H1 (cell line): ENCODE results near the gene MMP8. TPM values are rescaled to one million over a fixed set of nuclear protein-coding genes. Genes with fewer than 3 reads are reported as not detected.

Source experiments
- CTCF ChIA-PET: fragments of 300-600 bp; sonication (Branson Sonifier 250); formaldehyde crosslinking; loops from one replicate; lab custom pipeline; 2021; ENCODE audit not compliant: partially characterized antibody; lab: Charles Lee
- POLR2A ChIA-PET: fragments of 300-600 bp; sonication (Branson Sonifier 250); formaldehyde crosslinking; loops from one replicate; lab custom pipeline; 2021; ENCODE audit warnings: inconsistent platforms; ENCODE audit not compliant: partially characterized antibody; lab: Charles Lee
- DNase-seq, 2 experiments: peaks; one replicate each; pipeline versions ENCODE4 v3.0.0 to v3.0.0-alpha.2; 2010 to 2022; ENCODE audit warnings: low spot score in 2 of 2, low read depth in 1 of 2, mixed read lengths in 1 of 2
- FAIRE-seq: peaks from 2 replicates; lab custom pipeline; 2011; peaks lifted over from hg19 to GRCh38; lab: Jason Lieb, UNC
- H2AFZ ChIP-seq: 2 replicates; pipeline ENCODE4 v1.8.1; 2012; ENCODE audit warnings: low read length, inconsistent platforms
- H2AK5ac ChIP-seq: 2 replicates; pipeline ENCODE4 v1.6.1; 2013; ENCODE audit warnings: low read depth, low read length
- H2BK120ac ChIP-seq: replicated peaks from 2 replicates; pipeline ENCODE3; 2013; ENCODE audit warnings: low read depth, low read length, inconsistent platforms
- H2BK12ac ChIP-seq: 2 replicates; pipeline ENCODE4 v1.6.1; 2013; ENCODE audit warnings: low read depth, low read length
- H2BK15ac ChIP-seq: 2 replicates; pipeline ENCODE4 v1.6.1; 2013; ENCODE audit warnings: low read length
- H2BK20ac ChIP-seq: 2 replicates; pipeline ENCODE4 v1.6.1; 2013; ENCODE audit warnings: low read length
- H2BK5ac ChIP-seq: 2 replicates; pipeline ENCODE4 v1.6.1; 2013; ENCODE audit warnings: low read depth, low read length
- H3K14ac ChIP-seq: 2 replicates; pipeline ENCODE4 v1.6.1; 2013; ENCODE audit warnings: inconsistent platforms; ENCODE audit not compliant: insufficient read length
- H3K18ac ChIP-seq: 2 replicates; pipeline ENCODE4 v1.6.1; 2013; ENCODE audit warnings: low read length; ENCODE audit errors: extremely low read depth
- H3K23ac ChIP-seq: 2 replicates; pipeline ENCODE4 v1.6.1; 2013; ENCODE audit warnings: inconsistent platforms; ENCODE audit not compliant: insufficient read length
- H3K23me2 ChIP-seq: 2 replicates; pipeline ENCODE4 v1.6.1; 2013; ENCODE audit warnings: low read depth, low read length
- H3K27ac ChIP-seq: 2 replicates; pipeline ENCODE4 v1.6.1; 2011; ENCODE audit warnings: low read depth, low read length, inconsistent platforms
- H3K27me3 ChIP-seq, 4 experiments: replicated peaks in 1 of 4; 1 replicate in 1 of 4; 2 replicates in 3 of 4; pipeline versions ENCODE4 v1.6.1 to v1.8.1; 2011 to 2013; ENCODE audit warnings: low read length in 3 of 4, mild to moderate bottlenecking in 3 of 4, inconsistent platforms in 2 of 4, mixed read lengths in 2 of 4, moderate library complexity in 1 of 4; ENCODE audit not compliant: control insufficient read depth in 3 of 4, insufficient read depth in 3 of 4; ENCODE audit errors: extremely low read depth in 1 of 4
- H3K36me3 ChIP-seq, 4 experiments: 2 replicates each; pipeline versions ENCODE4 v1.6.1 to v1.8.1; 2011 to 2013; ENCODE audit warnings: mild to moderate bottlenecking in 4 of 4, low read length in 3 of 4, moderate library complexity in 2 of 4, control low read depth in 1 of 4, inconsistent platforms in 1 of 4; ENCODE audit not compliant: insufficient read depth in 4 of 4, control insufficient read depth in 2 of 4
- H3K4ac ChIP-seq: replicated peaks from 2 replicates; pipeline ENCODE3; 2013; ENCODE audit warnings: low read length, low read depth, mixed read lengths, inconsistent platforms; ENCODE audit not compliant: insufficient read length
- H3K4me1 ChIP-seq, 4 experiments: replicated peaks in 1 of 4; 1 replicate in 1 of 4; 2 replicates in 3 of 4; pipeline versions ENCODE4 v1.6.1 to v1.8.1; 2011 to 2013; ENCODE audit warnings: low read length in 3 of 4, inconsistent platforms in 2 of 4, mixed read lengths in 1 of 4; ENCODE audit not compliant: insufficient read depth in 4 of 4, control insufficient read depth in 3 of 4
- H3K4me2 ChIP-seq, 2 experiments: 2 replicates each; pipeline versions ENCODE4 v1.6.1 to v1.8.1; 2011 to 2013; ENCODE audit warnings: low read depth in 2 of 2, low read length in 2 of 2, control low read depth in 1 of 2, inconsistent platforms in 1 of 2, mild to moderate bottlenecking in 1 of 2; ENCODE audit not compliant: insufficient read depth in 1 of 2
- H3K4me3 ChIP-seq, 4 experiments: fragments of 200-600, 300-600 bp in 1 of 4; sonication (generic), shearing (Covaris generic), sonication (Bioruptor Twin) in 1 of 4; 2 replicates each; pipeline versions ENCODE4 v1.5.1 to v1.8.1; 2011 to 2016; ENCODE audit warnings: low read length in 4 of 4, low read depth in 3 of 4, control low read depth in 2 of 4, inconsistent platforms in 2 of 4, mild to moderate bottlenecking in 2 of 4, mixed read lengths in 1 of 4, moderate library complexity in 1 of 4; ENCODE audit not compliant: insufficient read depth in 2 of 4; ENCODE audit errors: extremely low read depth in 1 of 4
- H3K56ac ChIP-seq: replicated peaks from 2 replicates; pipeline ENCODE3; 2013; ENCODE audit warnings: low read depth, mild to moderate bottlenecking, mixed read lengths, low read length, inconsistent platforms; ENCODE audit not compliant: insufficient read length
- H3K79me1 ChIP-seq: 2 replicates; pipeline ENCODE4 v1.6.1; 2013; ENCODE audit warnings: low read depth, low read length, control low read depth
- H3K79me2 ChIP-seq, 2 experiments: 2 replicates each; pipeline versions ENCODE4 v1.6.1 to v1.8.1; 2012 to 2013; ENCODE audit warnings: low read length in 2 of 2, mild to moderate bottlenecking in 2 of 2, inconsistent platforms in 1 of 2; ENCODE audit not compliant: insufficient read depth in 2 of 2, control insufficient read depth in 1 of 2
- H3K9ac ChIP-seq, 4 experiments: replicated peaks in 1 of 4; 1 replicate in 1 of 4; 2 replicates in 3 of 4; pipeline versions ENCODE4 v1.6.1 to v1.8.1; 2011 to 2013; ENCODE audit warnings: low read depth in 3 of 4, low read length in 3 of 4, control low read depth in 2 of 4, mild to moderate bottlenecking in 2 of 4, moderate library complexity in 2 of 4, inconsistent platforms in 1 of 4; ENCODE audit errors: extremely low read depth in 1 of 4
- H3K9me3 ChIP-seq, 2 experiments: 2 replicates each; pipeline versions ENCODE4 v1.6.1 to v1.8.1; 2012 to 2013; ENCODE audit warnings: mild to moderate bottlenecking in 2 of 2, moderate library complexity in 2 of 2, control low read depth in 1 of 2, inconsistent platforms in 1 of 2, low read depth in 1 of 2, low read length in 1 of 2, mixed read lengths in 1 of 2; ENCODE audit not compliant: insufficient read depth in 2 of 2
- H4K20me1 ChIP-seq, 2 experiments: replicated peaks in 1 of 2; 2 replicates each; pipeline versions ENCODE3 to v1.8.1; 2011 to 2013; ENCODE audit warnings: inconsistent platforms in 2 of 2, low read length in 2 of 2, mild to moderate bottlenecking in 1 of 2; ENCODE audit not compliant: insufficient read depth in 2 of 2, control insufficient read depth in 1 of 2
- H4K5ac ChIP-seq: 2 replicates; pipeline ENCODE4 v1.6.1; 2013; ENCODE audit warnings: low read length, low read depth, mixed read lengths, inconsistent platforms; ENCODE audit not compliant: insufficient read length
- H4K8ac ChIP-seq: 2 replicates; pipeline ENCODE4 v1.8.0; 2013; ENCODE audit warnings: mild to moderate bottlenecking, moderate library complexity, low read length, inconsistent platforms; ENCODE audit not compliant: insufficient read depth; ENCODE audit errors: extremely low read depth
- H4K91ac ChIP-seq: replicated peaks from 2 replicates; pipeline ENCODE3; 2013; ENCODE audit warnings: low read length, mixed read lengths, inconsistent platforms; ENCODE audit not compliant: insufficient read length
- BCL11A ChIP-seq, 2 experiments: IDR thresholded peaks; one replicate each; pipeline ENCODE4 v1.6.1; 2011; ENCODE audit warnings: low read depth in 2 of 2, low read length in 2 of 2, mild to moderate bottlenecking in 2 of 2
- CEBPB ChIP-seq: IDR thresholded peaks from 2 replicates; pipeline ENCODE4 v1.6.1; 2012; ENCODE audit warnings: low read depth, low read length
- CHD2 ChIP-seq: IDR thresholded peaks from 2 replicates; pipeline ENCODE4 v1.6.1; 2012; ENCODE audit warnings: low read length, improper control_type of control experiment
- EZH2 ChIP-seq: fragments of 200-600 bp; sonication (generic); IDR thresholded peaks from 2 replicates; pipeline ENCODE4 v1.7.1; 2012; ENCODE audit warnings: low read depth, mild to moderate bottlenecking, moderate library complexity, low read length, inconsistent platforms; ENCODE audit not compliant: severe bottlenecking
- KDM1A ChIP-seq: fragments of 200-600, 300-600 bp; sonication (generic); IDR thresholded peaks from 2 replicates; pipeline ENCODE4 v1.7.1; 2016; ENCODE audit warnings: mild to moderate bottlenecking, low read length, borderline replicate concordance
- KDM4A ChIP-seq: IDR thresholded peaks from one replicate; pipeline ENCODE4 v1.7.1; 2012; ENCODE audit warnings: low read depth, mild to moderate bottlenecking, moderate library complexity, low read length, inconsistent platforms; ENCODE audit not compliant: severe bottlenecking
- MAX ChIP-seq: IDR thresholded peaks from 2 replicates; pipeline ENCODE4 v1.6.1; 2012; ENCODE audit warnings: inconsistent platforms
- RNF2 ChIP-seq: fragments of 200-900, 300-1000 bp; sonication (generic); IDR thresholded peaks from 2 replicates; pipeline ENCODE4 v1.7.1; 2016; ENCODE audit warnings: borderline replicate concordance, low read depth, mild to moderate bottlenecking, antibody characterized with exemption, low read length; ENCODE audit not compliant: poor library complexity, severe bottlenecking; ENCODE audit errors: missing control alignments
- SAP30 ChIP-seq: fragments of 300-600 bp; sonication (generic); IDR thresholded peaks from 2 replicates; pipeline ENCODE4 v1.7.1; 2012; ENCODE audit warnings: low read length, moderate library complexity, mild to moderate bottlenecking, inconsistent platforms; ENCODE audit not compliant: insufficient read depth, insufficient replicate concordance
- SP2 ChIP-seq: IDR thresholded peaks from 2 replicates; pipeline ENCODE4 v1.6.1; 2012; ENCODE audit warnings: mild to moderate bottlenecking, low read length, inconsistent platforms
- SP4 ChIP-seq: IDR thresholded peaks from 2 replicates; pipeline ENCODE4 v1.6.1; 2012; ENCODE audit warnings: low read length, inconsistent platforms
- WGBS, 2 experiments: shearing (Covaris generic) in 1 of 2; methylation state at CpG; one replicate each; pipeline versions ENCODE4 v1.1.6 to v1.1.7; 2013 to 2015; ENCODE audit warnings: low lambda C conversion rate in 2 of 2, mixed read lengths in 2 of 2, inconsistent platforms in 1 of 2, low coverage in 1 of 2, missing lambda C conversion rate in 1 of 2; ENCODE audit not compliant: insufficient replicate concordance in 2 of 2, insufficient coverage in 1 of 2, insufficient read length in 1 of 2; ENCODE audit errors: extremely low coverage in 1 of 2, missing lambda C conversion rate in 1 of 2; 5-methylcytosine and 5-hydroxymethylcytosine counted together
- polyA plus RNA-seq, 7 experiments: library from polyadenylated mRNA; depleted of rRNA in 3 of 7; stranded (reverse) in 5 of 7; unstranded in 2 of 7; fragments of >200 nt in 5 of 7; fragments of 200-250 nt in 2 of 7; gene quantifications; 1 replicate in 5 of 7; 2 replicates in 1 of 7; 4 replicates in 1 of 7; pipeline versions ENCODE4 v1.2.1 to v1.2.3, GENCODE V29; 2011 to 2013; ENCODE audit warnings: missing spikeins in 2 of 7, mixed read lengths in 2 of 7
- total RNA-seq: library from RNA; stranded (reverse); fragmentation: NEBNext Ultra II Directional; extraction: Animal tissue kit (Norgen Biotek cat#: 25700); gene quantifications from 2 replicates; pipeline ENCODE4 v1.2.1, GENCODE V29; 2021

MMP8 gene
- total and polyA plus RNA-seq, 2 of the 8 experiments (the other 6 are each of a cell fraction or from before 2014, with no cell fraction given): not detected

GRCh38 chr11:102703826-102704493 lies 20.8 kb downstream of the MMP8 start:
- 90% methylated on average over 3 of the region's 3 CpGs; no CpG with 5 or more reads in 1 of the 2 experiments for WGBS, 2 experiments
- Histone ChIP-seq H2BK5ac (no peak overlapping the region), H3K27me3 (peaks cover 0 to 1% (median 0%) of the 10 kb centered on the region in 4 experiments; a peak in 1 of 7 replicates), H3K36me3 (no peaks in the 10 kb centered on the region), H3K23ac (no peak overlapping the region), H3K4ac (no peak overlapping the region), H3K18ac (no peak overlapping the region), H2AK5ac (no peak overlapping the region), H3K23me2 (no peaks in the 10 kb centered on the region), H4K20me1 (no peaks in the 10 kb centered on the region), H4K91ac (no peak overlapping the region), H3K4me1 (no peaks in the 10 kb centered on the region), H2BK12ac (no peak overlapping the region), H2BK20ac (no peak overlapping the region), H3K9me3 (no peaks in the 10 kb centered on the region), H2BK120ac (no peak overlapping the region), H3K9ac (no peak overlapping the region), H3K4me2 (no peak overlapping the region), H3K56ac (no peak overlapping the region), H2BK15ac (no peak overlapping the region), H2AFZ (no peak overlapping the region), H3K79me2 (no peaks in the 10 kb centered on the region), H3K79me1 (no peaks in the 10 kb centered on the region), H3K27ac (no peak overlapping the region), H3K4me3 (no peak overlapping the region), H4K5ac (no peak overlapping the region), H3K14ac (no peak overlapping the region), H4K8ac (no peak overlapping the region)
- CTCF ChIA-PET: interaction anchor here (0.6 to 2.3 kb wide), 3 partner anchors 28 to 210 kb away, joined by 3 to 5 read pairs (median 4); no protein-coding TSS in a partner anchor
- FAIRE-seq: no peak
- POLR2A ChIA-PET: interaction anchor here (1.0 kb wide), 1 partner anchor 10 kb away, joined by 3 read pairs; no protein-coding TSS in a partner anchor
- no peak for DNase-seq
- TF ChIP-seq KDM4A (no peak), SAP30 (no peak), KDM1A (no peak), CEBPB (no peak), MAX (no peak), EZH2 (no peak), BCL11A (IDR thresholded peaks at IDR 0.05; ENCODE audit: low read depth in 2 of 2, low read length in 2 of 2) (no peak), RNF2 (no peak), SP2 (no peak), CHD2 (no peak), SP4 (no peak)
